Tongue (tissue), 2 donors: ENCODE results near the gene ARIH2. TPM values are rescaled to one million over a fixed set of nuclear protein-coding genes. Genes with fewer than 3 reads are reported as not detected.
A peak's percentile ranks its signal among the peaks of the same experiment; 100 is the strongest.

ENCODE experiments used
- DNase-seq: peaks from one replicate; pipeline ENCODE4 v3.0.0-alpha.2; 2015
- total RNA-seq: library from RNA; depleted of rRNA; stranded (reverse); fragments of >200 nt; gene quantifications from one replicate; pipeline ENCODE4 v1.2.3, GENCODE V29; 2014

The ARIH2 gene
- total RNA-seq, 1 donor from 2014 or later = 116 TPM

DNA sequence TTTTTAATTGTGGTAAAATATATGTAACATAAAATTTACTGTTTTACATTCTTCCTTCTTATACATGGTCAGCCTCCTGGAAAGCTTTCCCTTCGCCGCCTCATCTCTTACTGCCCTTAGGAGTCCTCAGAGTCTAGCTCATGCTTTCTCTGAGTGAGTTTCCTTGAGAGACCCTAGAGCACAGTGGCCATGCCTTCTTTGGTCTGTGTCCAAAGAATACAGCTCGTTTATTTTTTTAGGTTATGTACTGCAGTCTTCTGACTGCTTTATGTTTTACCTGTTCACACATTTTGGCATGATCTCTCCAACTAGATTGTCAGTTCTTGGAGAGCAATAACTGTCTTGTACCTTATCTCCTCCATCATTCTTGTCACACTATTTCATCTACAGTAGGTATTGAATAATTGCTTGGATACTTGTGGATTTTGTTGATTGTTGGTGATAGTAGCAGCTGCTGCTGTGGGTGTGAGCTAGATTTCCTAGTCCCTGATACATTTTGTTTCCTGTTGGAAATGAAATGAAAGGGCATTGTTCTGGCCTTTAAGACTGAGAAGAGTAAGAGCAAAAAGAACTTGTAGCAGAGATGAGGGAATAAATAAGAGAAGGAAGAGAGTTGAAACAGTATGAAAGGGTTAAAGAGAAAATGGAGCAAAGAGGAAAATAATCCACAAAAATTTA lies 10.9 kb downstream of the ARIH2 start:
- no peak for DNase-seq

DNA sequence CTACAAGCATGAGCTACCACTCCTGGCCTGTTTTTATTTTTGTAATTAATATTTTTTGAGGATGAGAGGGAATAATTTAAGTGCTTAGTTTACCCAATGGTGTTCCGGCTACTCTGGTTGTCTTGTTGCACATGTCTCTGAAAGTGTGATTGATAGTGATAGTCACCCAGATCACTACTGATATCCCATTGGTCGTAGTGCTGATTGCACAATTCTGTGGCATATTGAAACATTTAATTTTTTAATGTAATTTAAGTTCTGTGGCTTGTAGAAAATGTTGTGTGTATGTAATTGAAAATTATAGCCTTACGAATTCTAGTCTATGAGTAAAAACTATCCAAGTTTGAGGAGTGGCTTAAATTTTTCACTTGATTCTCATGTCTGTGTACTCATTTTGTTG lies 11.9 kb downstream of the ARIH2 start:
- DNase-seq = no peak

DNA sequence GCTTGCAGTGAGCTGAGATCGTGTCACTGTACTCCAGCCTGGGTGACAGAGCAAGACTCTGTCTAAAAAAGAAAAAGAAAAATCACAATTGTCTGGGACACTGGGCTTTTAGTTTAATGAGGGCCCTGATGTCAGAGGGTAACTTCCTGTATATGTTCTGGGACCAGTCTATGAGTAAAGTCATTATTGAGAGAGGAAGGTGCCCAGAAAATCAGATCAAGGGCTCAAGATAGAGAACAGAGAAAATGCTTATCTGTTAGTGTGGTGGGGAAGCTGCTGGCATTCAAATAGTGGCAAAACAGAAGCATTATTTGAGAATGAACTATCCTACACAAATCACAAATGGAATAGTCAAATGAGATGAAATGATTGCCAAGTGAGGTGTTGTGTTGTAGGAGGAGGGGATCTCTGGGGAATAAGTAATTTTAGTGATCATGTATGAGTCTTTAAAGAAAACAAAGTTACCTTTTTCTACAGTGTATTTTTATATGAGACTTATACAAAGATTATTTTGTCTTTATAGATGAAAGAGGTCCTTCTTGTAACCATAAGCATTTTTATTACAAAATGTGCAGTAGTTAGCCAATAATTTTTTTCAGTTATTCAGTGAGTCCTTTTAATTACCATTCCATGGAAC lies 13.4 kb downstream of the ARIH2 start:
- DNase-seq = no peak

DNA sequence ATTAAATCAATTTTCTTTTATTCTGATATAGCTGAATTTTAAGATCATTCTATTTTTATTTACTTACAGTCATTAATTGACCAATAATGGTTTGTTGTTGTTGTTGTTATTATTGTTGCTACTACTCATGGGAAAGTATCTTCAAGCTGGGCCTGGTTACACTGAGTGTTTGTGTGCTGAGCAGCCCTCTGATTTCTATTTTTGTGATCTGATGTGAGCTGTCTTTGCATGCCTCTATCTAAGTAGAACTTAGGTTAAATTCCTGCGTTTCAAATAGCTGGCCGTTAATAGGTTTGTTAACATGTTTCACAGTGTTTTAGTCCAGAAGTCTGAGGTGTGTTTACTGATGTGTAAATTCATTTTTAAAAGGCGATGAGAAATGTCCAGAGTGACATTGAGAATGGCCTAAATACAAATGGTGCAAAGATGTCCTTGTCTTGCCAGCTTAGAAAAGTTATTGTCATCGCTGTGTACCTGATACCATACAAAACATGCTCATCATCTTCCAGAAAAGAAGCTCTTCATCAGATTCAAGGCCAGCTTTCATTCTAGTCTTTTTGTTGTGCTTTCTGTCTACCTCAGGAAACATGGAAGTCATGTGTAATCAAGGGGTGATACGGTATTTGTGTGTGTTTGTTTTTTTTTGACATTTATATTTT lies 15.8 kb downstream of the ARIH2 start:
- DNase-seq = no peak

DNA sequence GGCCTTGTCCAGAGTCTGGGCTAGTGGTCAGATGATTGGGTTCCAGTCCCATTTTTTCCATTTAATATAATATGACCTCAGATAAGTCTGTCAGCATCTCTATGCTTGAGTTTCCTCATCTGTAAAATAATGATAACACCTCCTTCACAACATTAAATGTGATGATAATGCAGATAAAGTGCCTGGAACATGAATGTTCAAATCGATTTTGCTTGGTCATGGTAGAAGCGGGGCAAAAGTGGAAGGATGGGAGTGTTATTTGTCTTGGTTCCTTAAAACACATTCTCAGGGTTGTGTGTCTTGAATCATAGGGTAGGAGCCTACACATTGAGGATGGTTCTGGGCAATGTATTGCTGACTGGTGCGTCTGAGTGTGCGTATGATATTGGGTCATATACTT lies 16.9 kb downstream of the ARIH2 start:
- no peak for DNase-seq

DNA sequence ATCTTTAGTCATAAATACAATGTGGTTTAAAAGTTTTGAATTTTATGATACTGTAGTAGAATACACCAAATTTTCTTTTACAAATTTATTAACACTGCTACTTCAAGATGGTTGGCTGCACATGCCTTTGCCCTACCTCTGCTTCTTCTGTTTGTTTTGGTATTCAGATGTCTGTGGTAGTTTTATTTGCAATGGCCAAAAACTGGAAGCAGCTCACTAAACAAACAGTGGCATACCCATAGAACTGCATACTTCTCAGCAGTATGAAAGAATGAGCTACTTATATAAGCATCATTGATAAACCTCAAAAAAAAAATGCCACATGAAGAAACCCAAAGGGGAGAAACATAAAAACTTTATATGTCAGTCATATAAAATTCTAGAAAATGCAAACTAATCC lies 19.5 kb downstream of the ARIH2 start:
- DNase-seq = no peak

DNA sequence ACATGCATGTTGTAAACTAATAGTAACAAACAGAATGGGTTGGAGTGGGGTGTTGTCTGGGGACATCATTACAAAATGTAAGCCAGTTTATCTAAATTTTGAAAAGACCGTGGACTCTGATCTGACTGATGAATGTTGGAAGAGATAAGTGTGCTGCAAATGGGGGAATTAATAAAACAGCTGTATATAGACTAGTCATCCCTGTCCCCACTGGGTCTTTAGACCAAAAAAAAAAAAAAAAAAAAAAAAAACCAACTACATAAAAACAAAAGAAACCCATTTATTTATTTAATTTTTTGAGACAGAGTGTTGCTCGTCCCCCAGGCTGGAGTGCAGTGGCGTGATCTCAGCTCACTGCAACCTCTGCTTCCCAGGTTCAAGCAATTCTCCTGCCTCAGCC lies 20.0 kb downstream of the ARIH2 start:
- no peak for DNase-seq

DNA sequence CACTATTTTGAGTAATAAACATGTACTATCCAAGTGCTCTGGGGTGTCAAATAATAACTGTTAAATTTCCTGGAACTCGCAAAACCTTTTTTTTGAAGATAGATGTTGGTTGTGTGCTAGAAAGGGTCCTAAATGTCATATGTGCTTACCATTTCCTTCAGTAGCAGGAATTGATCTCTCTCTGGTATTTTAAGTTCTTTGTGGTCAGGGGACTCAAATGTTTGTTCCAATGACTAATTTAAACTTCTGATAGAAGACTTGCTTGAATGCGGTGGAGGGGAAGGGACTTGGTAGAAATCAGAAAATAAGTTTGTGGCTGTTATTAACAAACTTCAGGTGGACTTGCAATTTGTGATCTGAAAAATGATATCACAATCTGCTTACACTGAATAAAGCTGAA lies 26.8 kb downstream of the ARIH2 start:
- DNase-seq = no peak

DNA sequence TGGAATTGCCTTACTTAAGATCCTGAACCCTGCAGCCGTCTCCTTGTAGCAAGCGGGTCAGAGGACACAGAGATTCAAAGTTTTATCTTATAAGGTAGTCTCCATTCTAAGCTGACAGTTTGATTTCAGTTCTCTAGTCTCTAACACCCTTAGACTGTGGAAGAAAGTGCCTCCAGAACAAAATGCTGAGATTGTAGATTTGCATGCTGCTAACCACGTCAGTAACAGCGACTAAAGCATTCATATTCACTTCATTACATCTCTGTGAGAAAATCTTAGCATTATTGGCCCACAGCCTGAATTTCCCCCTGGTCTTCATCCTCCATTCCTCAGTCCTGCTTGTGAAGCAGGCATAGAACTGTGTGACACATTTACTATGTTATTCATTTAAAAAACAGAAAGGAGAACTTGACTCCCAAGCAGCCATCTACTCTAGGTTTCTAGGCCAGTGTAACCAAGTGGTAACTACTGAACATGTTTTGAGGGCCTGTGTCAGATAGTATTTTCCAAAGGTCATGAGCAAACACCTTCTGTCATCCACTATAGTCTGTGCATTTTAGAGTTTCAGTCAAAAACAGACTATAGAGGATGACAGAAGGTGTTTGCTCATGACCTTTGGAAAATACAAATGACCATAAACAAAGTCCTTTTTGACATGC lies 27.4 kb downstream of the ARIH2 start:
- no peak for DNase-seq

DNA sequence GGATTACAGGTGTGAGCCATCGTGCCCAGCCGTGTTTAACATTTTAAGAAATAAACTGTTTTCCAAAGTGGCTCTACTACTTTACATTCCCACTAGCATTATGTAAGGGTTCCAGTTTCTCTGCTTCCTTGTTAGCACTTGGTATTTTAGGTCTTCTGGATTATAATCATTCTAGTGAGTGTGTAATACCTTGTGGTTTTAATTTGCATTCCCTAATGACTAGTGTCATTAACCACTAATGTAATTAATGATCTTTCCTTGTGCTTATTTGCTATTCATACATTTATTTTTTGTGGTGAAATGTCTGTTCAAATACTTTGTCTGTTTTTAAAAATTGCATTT lies 30.7 kb downstream of the ARIH2 start:
- no peak for DNase-seq

DNA sequence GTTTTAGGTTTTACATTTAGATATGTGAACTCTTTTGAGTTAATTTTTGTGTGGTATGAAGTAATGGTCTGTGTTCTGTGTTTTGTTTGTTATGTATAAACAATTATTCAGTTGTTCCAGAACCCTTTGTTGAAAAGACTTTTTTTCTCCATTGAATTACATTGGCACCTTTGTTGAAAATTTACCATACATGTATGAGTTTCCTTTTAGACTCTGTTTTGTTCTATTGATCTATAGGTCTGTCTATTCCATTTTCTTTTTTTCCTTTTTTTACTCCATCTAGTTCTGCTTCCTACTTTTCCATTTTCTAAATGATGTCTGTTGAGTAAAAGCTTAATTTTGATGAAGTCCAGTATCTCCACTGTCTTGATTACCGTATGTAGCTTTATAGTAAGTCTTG lies 31.4 kb downstream of the ARIH2 start:
- no peak for DNase-seq

DNA sequence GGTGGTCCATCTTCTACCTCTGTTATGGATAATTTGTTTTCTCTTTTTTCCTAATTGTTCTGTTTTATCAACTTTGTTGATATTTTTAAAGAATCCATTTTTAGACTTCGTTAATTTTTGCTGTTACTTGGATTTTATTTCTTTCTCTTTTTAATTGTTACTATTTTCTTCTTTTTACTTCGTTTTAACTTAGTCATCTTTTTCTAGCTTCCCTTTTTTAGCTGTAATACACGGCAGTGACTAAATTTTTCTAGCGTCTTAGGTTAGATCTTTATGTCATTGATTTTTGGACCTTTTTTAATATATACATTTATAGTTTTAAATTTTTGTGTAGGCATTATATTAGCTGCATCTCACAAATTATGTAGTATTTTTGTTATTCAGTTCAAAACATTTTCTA lies 33.1 kb downstream of the ARIH2 start:
- no peak for DNase-seq

DNA sequence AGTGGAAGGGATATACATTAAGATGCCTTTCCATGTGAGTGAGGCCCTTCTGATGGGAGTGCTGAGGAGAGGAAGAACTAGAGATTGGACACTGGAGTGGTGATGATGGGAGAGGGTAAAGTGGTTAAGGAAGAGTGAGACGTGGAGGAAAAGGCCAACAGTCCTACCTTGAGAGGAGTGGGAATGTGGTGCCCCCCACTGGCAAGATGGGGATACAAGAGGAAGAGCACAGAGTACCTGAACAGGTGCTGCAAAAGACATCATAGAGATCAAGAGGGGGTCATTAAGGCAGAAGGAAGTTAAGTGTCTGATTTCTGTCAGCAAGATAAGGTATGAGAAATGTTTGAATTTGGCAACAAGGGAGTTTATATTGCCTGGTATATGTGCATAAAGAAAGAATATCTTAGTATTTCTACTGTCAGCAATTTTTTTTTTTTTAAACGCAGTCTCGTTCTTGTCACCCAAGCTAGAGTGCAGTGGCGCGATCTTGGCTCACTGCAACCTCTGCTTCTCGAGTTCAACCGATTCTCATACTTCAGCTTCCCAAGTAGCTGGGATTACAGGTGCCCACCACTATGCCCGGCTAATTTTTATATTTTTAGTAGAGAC lies 34.0 kb downstream of the ARIH2 start:
- peak; percentile 10 for DNase-seq

DNA sequence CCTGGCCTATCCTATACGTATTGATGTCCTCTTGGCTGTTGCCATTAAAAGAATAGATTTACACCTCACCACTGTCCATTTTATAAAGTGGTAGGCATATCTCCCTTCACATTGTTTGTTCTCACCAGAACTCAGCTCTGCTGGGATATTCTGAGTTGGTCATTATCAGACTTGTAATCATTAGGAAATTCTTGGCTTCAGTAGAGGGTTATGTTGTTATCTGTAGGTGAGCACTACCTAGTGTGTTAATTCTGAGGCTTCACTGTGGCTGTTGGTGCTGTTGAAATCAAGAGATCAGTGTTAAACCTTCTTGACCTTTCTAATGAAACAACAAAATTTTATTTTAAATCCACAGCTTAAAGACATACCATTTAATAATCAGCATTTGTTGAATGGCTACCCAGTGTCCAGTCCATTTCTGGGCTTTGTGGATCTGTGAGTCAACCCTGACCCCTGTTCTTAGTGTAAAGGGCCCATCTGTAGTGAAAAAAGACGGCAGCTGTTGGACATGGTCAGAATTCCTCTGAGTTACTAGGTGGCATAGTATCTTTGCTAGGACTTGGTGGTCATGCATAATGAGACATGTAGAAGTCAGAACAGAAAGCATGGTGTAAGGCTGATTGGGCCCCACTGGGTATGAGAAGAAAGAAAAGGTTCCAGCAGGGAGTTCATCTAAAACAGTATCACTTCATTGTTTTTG lies 38.5 kb downstream of the ARIH2 start:
- no peak for DNase-seq

DNA sequence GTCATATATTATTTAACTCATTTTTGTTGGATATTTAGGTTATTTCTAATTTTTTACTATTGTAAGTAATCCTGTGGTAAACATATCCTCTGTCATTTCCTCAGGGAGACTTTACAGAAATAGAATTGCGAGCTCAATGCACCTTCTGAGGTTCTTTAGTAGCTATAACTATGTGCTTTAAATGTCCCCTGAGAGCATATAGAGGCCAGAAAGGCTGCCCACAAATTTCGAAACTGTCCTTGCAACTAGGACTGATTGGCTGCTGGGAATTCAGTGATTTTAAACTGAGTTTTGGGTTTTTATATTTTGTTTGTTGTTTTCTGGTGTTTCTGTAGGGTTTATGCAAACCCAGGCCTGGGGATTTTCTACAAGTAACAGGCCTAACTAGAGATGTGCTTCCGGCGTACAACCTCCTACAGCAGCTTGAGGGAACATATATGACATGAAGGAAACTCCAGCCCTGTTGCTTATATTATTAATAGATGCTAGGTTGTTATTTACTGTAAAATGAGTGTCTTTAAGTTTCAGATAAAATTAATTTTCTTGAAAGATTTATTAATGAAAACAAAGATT lies 42.3 kb downstream of the ARIH2 start:
- DNase-seq = no peak

DNA sequence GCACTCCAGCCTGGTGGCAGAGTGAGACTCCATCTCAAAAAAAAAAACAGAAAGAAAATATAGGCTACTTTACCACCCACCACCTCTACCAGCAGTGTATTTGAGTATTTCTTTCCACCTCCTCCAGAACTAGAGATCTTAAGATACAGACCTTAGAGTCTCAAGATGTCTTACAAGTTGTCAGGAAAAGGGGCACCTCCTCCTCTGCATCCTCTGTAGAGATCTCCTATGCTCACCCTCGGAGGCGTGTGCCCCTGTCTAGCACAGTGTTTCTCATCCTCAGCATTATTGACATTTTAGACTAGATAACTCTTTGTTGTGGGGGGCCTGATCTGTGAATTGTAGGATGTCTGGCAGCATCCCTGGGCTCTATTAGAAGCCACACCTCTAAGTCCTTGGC lies 43.7 kb downstream of the ARIH2 start:
- no peak for DNase-seq

DNA sequence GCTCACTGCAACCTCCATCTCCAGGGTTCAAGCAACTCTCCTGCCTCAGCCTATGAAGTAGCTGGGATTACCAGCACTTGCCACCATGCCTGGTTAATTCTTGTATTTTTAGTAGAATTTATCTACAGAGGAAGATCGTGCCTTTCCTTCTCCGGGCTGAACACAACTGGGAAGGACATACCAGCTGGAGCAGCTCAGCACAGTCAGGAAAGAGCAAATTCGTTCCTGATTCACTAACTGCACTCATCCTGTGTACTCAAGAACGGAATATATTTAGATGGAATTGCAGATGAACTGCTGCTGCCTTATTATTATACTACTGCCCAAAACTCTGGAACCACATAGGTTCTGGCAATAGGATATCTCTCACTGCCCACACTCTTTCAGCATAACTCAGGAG lies 44.3 kb downstream of the ARIH2 start:
- DNase-seq = no peak

DNA sequence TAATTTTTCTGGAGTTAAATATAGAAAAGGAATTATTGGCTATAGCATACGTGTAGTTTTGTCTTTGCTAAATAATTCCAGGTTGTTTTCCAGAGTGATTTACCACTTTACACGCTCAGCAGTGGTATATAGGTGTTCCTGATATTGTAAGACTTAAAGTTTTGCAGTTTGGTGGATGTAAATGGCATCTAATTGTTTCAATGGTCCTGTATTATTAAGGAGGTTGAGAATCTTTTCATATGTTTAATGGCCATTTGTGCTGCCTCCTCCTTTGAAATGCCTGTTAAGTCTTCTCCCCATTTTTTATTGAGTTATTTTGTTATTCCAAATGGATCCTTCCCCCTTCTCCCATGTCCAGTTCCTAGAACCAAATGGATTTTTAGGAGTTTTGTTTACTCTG lies 44.9 kb downstream of the ARIH2 start:
- DNase-seq = no peak

DNA sequence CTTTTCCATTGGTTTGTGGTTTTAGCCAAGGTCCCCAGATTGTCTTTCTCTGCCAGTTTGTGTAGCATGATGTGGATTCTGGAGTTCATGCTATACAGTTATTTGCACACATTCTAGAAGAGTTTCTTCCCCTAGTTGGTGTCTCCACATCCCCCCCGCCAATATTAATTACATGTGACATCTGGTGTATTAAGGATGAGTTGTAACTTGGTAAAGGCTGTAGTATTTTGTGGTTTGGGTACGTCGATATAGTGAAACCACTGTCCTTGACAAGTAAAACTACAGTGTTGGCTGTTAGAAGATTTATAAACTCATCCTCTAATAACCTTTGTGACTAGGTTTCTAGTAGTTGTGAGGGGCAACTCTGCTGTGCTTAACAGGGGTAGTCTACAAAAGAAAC lies 47.7 kb downstream of the ARIH2 start:
- DNase-seq = no peak

DNA sequence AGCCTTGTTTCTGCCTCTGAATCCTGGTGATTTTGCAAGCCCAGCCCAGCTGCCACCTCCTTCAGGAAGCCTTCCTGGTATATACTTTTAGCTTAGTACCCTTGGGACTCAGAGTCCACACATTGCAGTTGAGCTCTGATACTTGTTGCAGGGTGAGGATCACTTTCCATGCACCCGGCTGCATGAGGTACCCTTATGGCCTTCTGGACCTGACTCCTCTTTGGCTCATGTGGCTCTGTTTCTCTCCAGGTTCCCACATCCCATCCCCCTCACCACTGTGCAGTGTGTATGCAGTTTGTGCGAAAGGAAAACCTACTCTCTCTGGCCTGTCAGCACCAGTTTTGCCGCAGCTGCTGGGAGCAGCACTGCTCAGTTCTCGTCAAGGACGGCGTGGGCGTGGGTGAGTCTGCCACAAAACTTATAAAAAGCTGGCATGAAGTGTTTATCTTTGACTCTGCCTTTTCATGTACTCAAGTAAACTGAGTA lies 48.3 kb downstream of the ARIH2 start:
- DNase-seq = peak; percentile 42

DNA sequence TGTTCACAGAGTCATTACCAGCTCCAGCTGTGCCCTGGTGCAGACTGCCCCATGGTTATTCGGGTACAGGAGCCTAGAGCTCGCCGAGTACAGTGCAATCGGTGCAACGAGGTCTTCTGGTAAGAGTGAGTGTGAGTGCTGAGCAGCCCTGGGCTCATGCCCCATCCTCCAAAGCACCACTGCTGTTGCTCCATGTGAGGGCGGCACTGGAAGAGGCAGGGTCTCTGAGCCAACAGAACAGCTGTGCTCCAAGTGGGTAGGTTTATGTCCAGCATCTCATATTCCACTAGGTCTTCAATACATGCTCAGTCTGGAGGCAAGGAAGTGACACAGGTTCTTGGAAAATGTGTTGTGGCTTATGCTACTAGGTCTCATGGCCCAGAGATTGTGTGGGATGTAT lies 51.9 kb downstream of the ARIH2 start:
- DNase-seq = peak; percentile 77
